ENCODE results near the gene OR11H6. TPM values are rescaled to one million over a fixed set of nuclear protein-coding genes. Genes with fewer than 3 reads are reported as not detected.

The OR11H6 gene
- total and polyA plus RNA-seq, 9 of the 15 experiments (the other 6 are each of a cell fraction or from before 2014, with no cell fraction given): not detected

GRCh38 chr14:20262642-20263128 lies 39.2 kb downstream of the OR11H6 start (continued):
- TF ChIP-seq ZNF165 (CRISPR knock-in tag; IDR thresholded peaks at IDR 0.05; ENCODE audit: borderline replicate concordance) (no peak), ZBTB26 (CRISPR knock-in tag; IDR thresholded peaks at IDR 0.05) (no peak), RBM34 (IDR thresholded peaks at IDR 0.05; ENCODE audit: borderline replicate concordance, insufficient read depth, low read length) (no peak), HMBOX1 (IDR thresholded peaks at IDR 0.05) (no peak), ATF4 (CRISPR knock-in tag; IDR thresholded peaks at IDR 0.05) (peak; percentile 96), DDX20 (tag; IDR thresholded peaks at IDR 0.05; ENCODE audit: low read depth) (no peak), SMARCE1 (IDR thresholded peaks at IDR 0.05) (peak; percentile 58; the same call in 1 of the 2 replicates), TAF7 (tag; IDR thresholded peaks at IDR 0.05) (no peak), ZEB2 (IDR thresholded peaks at IDR 0.05) (no peak; the same call in 1 of the 2 replicates), JUND (IDR thresholded peaks at IDR 0.05; ENCODE audit: borderline replicate concordance, low read depth, low read length) (peak; percentile 78), JUND (tag; IDR thresholded peaks at IDR 0.05; ENCODE audit: borderline replicate concordance, low read depth, low read length) (peak; percentile 65; the same call in 1 of the 3 replicates), SIN3B (IDR thresholded peaks at IDR 0.05; ENCODE audit: low read depth) (no peak), KLF6 (CRISPR knock-in tag; IDR thresholded peaks at IDR 0.05; ENCODE audit: borderline replicate concordance) (no peak), ZNF184 (CRISPR knock-in tag; IDR thresholded peaks at IDR 0.05) (no peak), CC2D1A (IDR thresholded peaks at IDR 0.05) (peak; percentile 83), EZH2 (IDR thresholded peaks at IDR 0.05; ENCODE audit: borderline replicate concordance, low read depth, low read length) (no peak), NFIC (IDR thresholded peaks at IDR 0.05) (peak; percentile 44; the same call in 1 of the 2 replicates), ZNF512 (tag; IDR thresholded peaks at IDR 0.05) (no peak), GTF2B (IDR thresholded peaks at IDR 0.05; ENCODE audit: extremely low read depth, insufficient read length) (no peak)
- TF ChIP-seq, protein P1, sequence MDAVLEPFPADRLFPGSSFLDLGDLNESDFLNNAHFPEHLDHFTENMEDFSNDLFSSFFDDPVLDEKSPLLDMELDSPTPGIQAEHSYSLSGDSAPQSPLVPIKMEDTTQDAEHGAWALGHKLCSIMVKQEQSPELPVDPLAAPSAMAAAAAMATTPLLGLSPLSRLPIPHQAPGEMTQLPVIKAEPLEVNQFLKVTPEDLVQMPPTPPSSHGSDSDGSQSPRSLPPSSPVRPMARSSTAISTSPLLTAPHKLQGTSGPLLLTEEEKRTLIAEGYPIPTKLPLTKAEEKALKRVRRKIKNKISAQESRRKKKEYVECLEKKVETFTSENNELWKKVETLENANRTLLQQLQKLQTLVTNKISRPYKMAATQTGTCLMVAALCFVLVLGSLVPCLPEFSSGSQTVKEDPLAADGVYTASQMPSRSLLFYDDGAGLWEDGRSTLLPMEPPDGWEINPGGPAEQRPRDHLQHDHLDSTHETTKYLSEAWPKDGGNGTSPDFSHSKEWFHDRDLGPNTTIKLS (IDR thresholded peaks at IDR 0.05; ENCODE audit: borderline replicate concordance, low read depth): no peak
